ENCODE data around the gene HERPUD2.

DNA sequence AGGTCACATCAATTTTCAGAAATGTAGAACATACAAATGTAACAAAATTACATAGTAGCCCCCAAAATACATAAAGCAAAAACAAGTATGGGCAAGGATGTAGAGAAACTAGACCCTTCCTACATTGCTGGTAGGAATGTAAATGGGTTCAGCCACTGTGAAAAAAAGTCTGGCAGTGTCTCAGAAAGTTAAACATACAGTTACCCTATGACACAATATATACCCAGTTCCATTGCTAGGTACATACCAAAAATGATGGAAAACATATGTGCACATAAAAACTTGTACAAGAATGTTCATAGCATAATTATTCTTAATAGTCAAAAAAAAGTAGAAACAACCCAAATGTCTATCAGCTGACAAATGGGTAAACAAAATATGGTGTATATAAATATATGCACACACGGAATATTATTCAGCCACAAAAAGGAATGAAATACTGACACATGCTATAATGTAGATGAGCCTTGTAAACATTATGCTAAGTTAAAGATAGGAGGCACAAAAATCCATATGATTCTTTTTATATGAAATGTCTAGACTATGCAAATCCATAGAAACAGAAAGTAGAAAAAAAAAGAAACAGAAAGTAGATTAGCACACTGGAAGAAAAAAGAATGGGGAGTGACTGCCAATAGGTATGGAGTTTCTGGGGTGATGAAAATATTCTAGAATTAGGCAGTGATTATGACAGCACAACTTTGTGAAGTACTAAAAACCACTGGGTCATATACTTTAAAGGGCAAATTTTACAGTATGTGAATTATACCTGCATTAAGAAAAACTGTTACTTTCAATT lies 13.5 kb downstream of the HERPUD2 start:
- TF ChIP-seq POLR2A (IDR thresholded peaks at IDR 0.05) (no peak), CTCF (IDR thresholded peaks at IDR 0.05) (no peak)

Measured in prostate gland (tissue), 2 donors.